HEK293 (cell line): Measurements from ENCODE around the gene OR4X1.
"Not testable (repeated sequence)": the region's sequence is repeated elsewhere in the genome, so short reads cannot be mapped to it uniquely, and the experiment has no call there.

Experiments used
- CTCF ChIP-seq: fragments of 450-650 bp; formaldehyde crosslinking; IDR thresholded peaks from 2 replicates; pipeline ENCODE4 v1.5.1; 2016; ENCODE audit warnings: missing biosample characterization, missing genetic modification characterization
- IKZF3 ChIP-seq: fragments of 450-650 bp; IDR thresholded peaks from 2 replicates; pipeline ENCODE4 v1.5.0; 2018; ENCODE audit warnings: missing biosample characterization, mild to moderate bottlenecking, missing genetic modification characterization, moderate library complexity
- MZF1 ChIP-seq: fragments of 450-650 bp; formaldehyde crosslinking; IDR thresholded peaks from 2 replicates; pipeline ENCODE4 v1.5.1; 2017; ENCODE audit warnings: missing biosample characterization, missing genetic modification characterization, borderline replicate concordance
- REST ChIP-seq: fragments of 450-650 bp; formaldehyde crosslinking; IDR thresholded peaks from 2 replicates; pipeline ENCODE4 v1.5.1; 2016; ENCODE audit warnings: missing biosample characterization, missing genetic modification characterization
- ZNF202 ChIP-seq: fragments of 450-650 bp; formaldehyde crosslinking; IDR thresholded peaks from 2 replicates; pipeline ENCODE4 v1.5.1; 2016; ENCODE audit warnings: missing biosample characterization, missing genetic modification characterization, borderline replicate concordance
- ZNF416 ChIP-seq: fragments of 450-650 bp; formaldehyde crosslinking; IDR thresholded peaks from 2 replicates; pipeline ENCODE4 v1.5.1; 2016; ENCODE audit warnings: missing biosample characterization, missing genetic modification characterization
- ZNF488 ChIP-seq: fragments of 450-650 bp; formaldehyde crosslinking; IDR thresholded peaks from 2 replicates; pipeline ENCODE4 v1.5.1; 2016; ENCODE audit warnings: missing biosample characterization, missing genetic modification characterization
- ZNF558 ChIP-seq: fragments of 450-650 bp; formaldehyde crosslinking; IDR thresholded peaks from 2 replicates; pipeline ENCODE4 v1.5.1; 2016; ENCODE audit warnings: missing biosample characterization, missing genetic modification characterization
- ZNF610 ChIP-seq: fragments of 450-650 bp; formaldehyde crosslinking; IDR thresholded peaks from 2 replicates; pipeline ENCODE4 v1.5.1; 2016; ENCODE audit warnings: missing biosample characterization, missing genetic modification characterization, borderline replicate concordance

GRCh38 chr11:48313590-48313989 is 49.9 kb downstream of the OR4X1 start:
- TF ChIP-seq CTCF (tag by site-specific recombination); MZF1 (tag by site-specific recombination); ZNF610 (tag by site-specific recombination); ZNF202 (tag by site-specific recombination); ZNF488; REST (tag by site-specific recombination); ZNF416 (tag by site-specific recombination); IKZF3 (tag by site-specific recombination); ZNF558: not testable (repeated sequence)
